ENCODE results near the gene TGFBR2. TPM values are rescaled to one million over a fixed set of nuclear protein-coding genes. Genes with fewer than 3 reads are reported as not detected.

Gene TGFBR2
- total and polyA plus RNA-seq, 2 experiments from 2014 or later, result 42.2 to 52.8 TPM

DNA sequence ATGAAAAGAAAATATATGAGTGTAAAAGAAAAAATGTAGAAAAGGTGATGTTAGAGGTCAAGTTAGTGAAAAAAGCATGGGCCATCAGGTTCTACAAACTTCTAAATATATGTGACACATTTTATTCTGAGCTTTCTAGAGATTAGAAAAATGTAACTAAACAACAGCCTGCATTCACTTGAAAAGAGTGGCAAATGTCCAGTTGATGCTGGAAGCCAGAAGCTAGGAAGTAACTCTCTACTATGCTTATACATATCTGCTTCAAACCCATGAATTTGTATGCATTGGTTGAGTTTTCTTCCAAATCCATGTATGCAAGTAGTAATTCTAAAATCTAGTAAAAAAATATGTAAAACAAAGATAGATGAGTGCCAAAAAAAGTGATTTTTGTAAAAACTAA lies 123.5 kb downstream of the TGFBR2 start:
- H3K4me1 ChIP-seq (ENCODE audit: insufficient read depth), result no peaks in the 10 kb centered on the region
- no peak overlapping the region for H3K4me2 ChIP-seq
- H4K20me1 ChIP-seq (ENCODE audit: insufficient read depth, poor library complexity, severe bottlenecking), result no peaks in the 10 kb centered on the region
- no peak overlapping the region for H2AFZ ChIP-seq
- DNase-seq (ENCODE audit: low spot score), result no peak
- TF ChIP-seq EZH2 (IDR thresholded peaks at IDR 0.05; ENCODE audit: borderline replicate concordance), result no peak
- TF ChIP-seq, protein P1, sequence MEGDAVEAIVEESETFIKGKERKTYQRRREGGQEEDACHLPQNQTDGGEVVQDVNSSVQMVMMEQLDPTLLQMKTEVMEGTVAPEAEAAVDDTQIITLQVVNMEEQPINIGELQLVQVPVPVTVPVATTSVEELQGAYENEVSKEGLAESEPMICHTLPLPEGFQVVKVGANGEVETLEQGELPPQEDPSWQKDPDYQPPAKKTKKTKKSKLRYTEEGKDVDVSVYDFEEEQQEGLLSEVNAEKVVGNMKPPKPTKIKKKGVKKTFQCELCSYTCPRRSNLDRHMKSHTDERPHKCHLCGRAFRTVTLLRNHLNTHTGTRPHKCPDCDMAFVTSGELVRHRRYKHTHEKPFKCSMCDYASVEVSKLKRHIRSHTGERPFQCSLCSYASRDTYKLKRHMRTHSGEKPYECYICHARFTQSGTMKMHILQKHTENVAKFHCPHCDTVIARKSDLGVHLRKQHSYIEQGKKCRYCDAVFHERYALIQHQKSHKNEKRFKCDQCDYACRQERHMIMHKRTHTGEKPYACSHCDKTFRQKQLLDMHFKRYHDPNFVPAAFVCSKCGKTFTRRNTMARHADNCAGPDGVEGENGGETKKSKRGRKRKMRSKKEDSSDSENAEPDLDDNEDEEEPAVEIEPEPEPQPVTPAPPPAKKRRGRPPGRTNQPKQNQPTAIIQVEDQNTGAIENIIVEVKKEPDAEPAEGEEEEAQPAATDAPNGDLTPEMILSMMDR (IDR thresholded peaks at IDR 0.05; ENCODE audit: poor library complexity), result no peak
- TF ChIP-seq EZH2phosphoT487 (IDR thresholded peaks at IDR 0.05; ENCODE audit: low read depth, severe bottlenecking, unreplicated experiment), result no peak
- H3K79me2 ChIP-seq, result no peaks in the 10 kb centered on the region
- H3K27me3 ChIP-seq, result no peaks in the 10 kb centered on the region
- H3K4me3 ChIP-seq, result no peak overlapping the region
- no peak overlapping the region for H3K27ac ChIP-seq
- H3K9me3 ChIP-seq (ENCODE audit: low read depth), result no peaks in the 10 kb centered on the region
- H3K9me2 ChIP-seq (replicated peaks; ENCODE audit: insufficient read depth), result no peaks in the 10 kb centered on the region
- H3K36me3 ChIP-seq (replicated peaks; ENCODE audit: insufficient read depth, low read depth), result no peaks in the 10 kb centered on the region

DNA sequence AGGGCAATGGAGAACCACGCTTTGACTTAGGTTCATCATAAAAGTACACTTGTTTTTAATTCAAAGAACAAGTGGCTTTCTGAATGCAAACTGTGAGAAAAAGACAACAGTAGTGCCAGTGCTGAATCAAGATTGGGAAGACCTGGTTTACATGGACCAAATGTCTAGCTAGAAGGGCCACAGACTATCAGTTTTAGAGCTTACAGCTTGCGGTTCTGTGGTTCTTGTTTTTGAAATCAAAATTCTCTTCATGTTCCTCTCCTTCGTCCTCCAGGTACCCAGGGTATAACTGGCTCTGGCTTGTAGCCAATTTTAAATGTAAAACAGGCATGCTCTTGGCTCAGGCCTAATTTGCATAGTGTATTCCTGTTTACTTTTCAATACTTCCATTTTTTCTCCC lies 124.6 kb downstream of the TGFBR2 start:
- Histone ChIP-seq H3K36me3 (replicated peaks; ENCODE audit: insufficient read depth, low read depth) (no peaks in the 10 kb centered on the region), H2AFZ (no peak overlapping the region), H4K20me1 (ENCODE audit: insufficient read depth, poor library complexity, severe bottlenecking) (no peaks in the 10 kb centered on the region), H3K4me2 (no peak overlapping the region), H3K79me2 (no peaks in the 10 kb centered on the region), H3K9me2 (replicated peaks; ENCODE audit: insufficient read depth) (no peaks in the 10 kb centered on the region), H3K9me3 (ENCODE audit: low read depth) (no peaks in the 10 kb centered on the region), H3K27me3 (no peaks in the 10 kb centered on the region), H3K27ac (no peak overlapping the region), H3K4me3 (no peak overlapping the region), H3K4me1 (ENCODE audit: insufficient read depth) (no peaks in the 10 kb centered on the region)
- 73% methylated on average over 3 of the region's 3 CpGs for WGBS (ENCODE audit: low lambda C conversion rate, missing lambda C conversion rate)
- TF ChIP-seq EZH2 (IDR thresholded peaks at IDR 0.05; ENCODE audit: borderline replicate concordance), result no peak
- TF ChIP-seq EZH2phosphoT487 (IDR thresholded peaks at IDR 0.05; ENCODE audit: low read depth, severe bottlenecking, unreplicated experiment), result no peak
- TF ChIP-seq, protein P1 (IDR thresholded peaks at IDR 0.05; ENCODE audit: poor library complexity), result no peak
- no peak for DNase-seq (ENCODE audit: low spot score)

DNA sequence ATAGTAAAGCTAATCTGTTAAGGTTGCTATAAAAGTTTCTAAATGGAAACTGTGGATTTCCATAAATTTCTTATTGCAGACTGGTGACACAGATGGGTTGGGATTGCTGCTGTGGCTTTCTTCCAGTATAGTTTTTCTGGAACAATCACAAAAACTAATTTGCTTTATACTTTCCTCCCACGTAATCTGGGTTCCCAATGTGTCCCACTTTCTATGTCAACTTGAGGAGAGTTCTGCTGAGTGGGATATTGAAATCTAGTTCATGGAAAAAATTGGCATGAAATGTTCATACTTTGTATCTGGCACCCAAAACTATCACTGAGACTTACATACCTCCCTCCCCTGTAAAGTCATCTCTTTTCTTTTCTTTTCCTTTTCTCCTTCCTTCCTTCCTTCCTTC lies 126.8 kb downstream of the TGFBR2 start:
- no peak for TF ChIP-seq EZH2phosphoT487 (IDR thresholded peaks at IDR 0.05; ENCODE audit: low read depth, severe bottlenecking, unreplicated experiment)
- TF ChIP-seq, protein P1 (IDR thresholded peaks at IDR 0.05; ENCODE audit: poor library complexity), result no peak
- no peak for TF ChIP-seq EZH2 (IDR thresholded peaks at IDR 0.05; ENCODE audit: borderline replicate concordance)
- no peaks in the 10 kb centered on the region for H4K20me1 ChIP-seq (ENCODE audit: insufficient read depth, poor library complexity, severe bottlenecking)
- no peaks in the 10 kb centered on the region for H3K9me3 ChIP-seq (ENCODE audit: low read depth)
- no peak overlapping the region for H3K4me3 ChIP-seq
- DNase-seq (ENCODE audit: low spot score), result no peak
- H3K79me2 ChIP-seq, result no peaks in the 10 kb centered on the region
- no peak overlapping the region for H3K27ac ChIP-seq
- H3K27me3 ChIP-seq, result no peaks in the 10 kb centered on the region
- H3K4me1 ChIP-seq (ENCODE audit: insufficient read depth), result no peaks in the 10 kb centered on the region
- no peak overlapping the region for H3K4me2 ChIP-seq
- H3K9me2 ChIP-seq (replicated peaks; ENCODE audit: insufficient read depth), result no peaks in the 10 kb centered on the region
- WGBS (ENCODE audit: low lambda C conversion rate, missing lambda C conversion rate), result 41% methylated on average over 1 of the region's 1 CpG
- no peak overlapping the region for H2AFZ ChIP-seq
- no peaks in the 10 kb centered on the region for H3K36me3 ChIP-seq (replicated peaks; ENCODE audit: insufficient read depth, low read depth)

DNA sequence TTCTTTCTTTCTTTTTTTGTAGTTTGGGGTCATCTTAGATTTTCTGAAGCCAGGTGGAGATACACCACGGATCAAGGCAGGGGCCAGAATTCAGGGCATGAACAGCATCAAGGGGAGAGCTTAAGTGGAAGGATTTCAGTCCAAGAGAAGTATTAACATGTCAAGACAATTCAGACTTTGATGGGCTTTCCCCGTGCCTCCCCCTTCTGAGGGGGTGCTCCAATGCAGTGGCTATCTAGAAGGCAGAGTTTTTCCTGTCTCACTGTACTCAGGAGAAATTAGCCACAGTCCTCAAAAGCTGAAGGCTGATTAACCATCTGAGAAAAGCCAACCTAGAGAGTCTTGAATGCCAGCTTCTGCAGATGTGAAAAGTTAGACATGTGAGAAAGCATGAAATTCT lies 127.3 kb downstream of the TGFBR2 start:
- Histone ChIP-seq H3K4me1 (ENCODE audit: insufficient read depth) (no peaks in the 10 kb centered on the region), H3K9me2 (replicated peaks; ENCODE audit: insufficient read depth) (no peaks in the 10 kb centered on the region), H3K9me3 (ENCODE audit: low read depth) (no peaks in the 10 kb centered on the region), H3K36me3 (replicated peaks; ENCODE audit: insufficient read depth, low read depth) (no peaks in the 10 kb centered on the region), H4K20me1 (ENCODE audit: insufficient read depth, poor library complexity, severe bottlenecking) (no peaks in the 10 kb centered on the region), H3K27ac (no peak overlapping the region), H3K79me2 (no peaks in the 10 kb centered on the region), H2AFZ (no peak overlapping the region), H3K27me3 (no peaks in the 10 kb centered on the region), H3K4me2 (peak overlapping the region; percentile 0), H3K4me3 (no peak overlapping the region)
- WGBS (ENCODE audit: low lambda C conversion rate, missing lambda C conversion rate), result 51% methylated on average over 2 of the region's 2 CpGs
- DNase-seq (ENCODE audit: low spot score), result no peak
- TF ChIP-seq EZH2 (IDR thresholded peaks at IDR 0.05; ENCODE audit: borderline replicate concordance) (no peak), EZH2phosphoT487 (IDR thresholded peaks at IDR 0.05; ENCODE audit: low read depth, severe bottlenecking, unreplicated experiment) (no peak)
- TF ChIP-seq, protein P1 (IDR thresholded peaks at IDR 0.05; ENCODE audit: poor library complexity), result no peak
